Common myeloid progenitor, CD34-positive (primary cell): Measurements from ENCODE around the gene IKZF5.

Experiments
- CTCF ChIA-PET: fragments of 350-600 bp; sonication (Branson Sonifier 250); formaldehyde crosslinking; loops from one replicate; lab custom pipeline; 2021; ENCODE audit warnings: antibody characterized with exemption; lab: Charles Lee
- POLR2A ChIA-PET: fragments of 350-600 bp; sonication (Branson Sonifier 250); formaldehyde crosslinking; loops from one replicate; lab custom pipeline; 2021; ENCODE audit warnings: antibody characterized with exemption; lab: Charles Lee
- DNase-seq, 3 donors: peaks; one replicate each; pipeline versions ENCODE4 v3.0.0 to v3.0.0-alpha.2; 2013
- H3K27ac ChIP-seq, 2 experiments: 1 replicate in 1 of 2; 2 replicates in 1 of 2; pipeline ENCODE4 v1.7.0; 2013; ENCODE audit warnings: inconsistent platforms in 2 of 2, low read length in 2 of 2, mild to moderate bottlenecking in 2 of 2, low read depth in 1 of 2, moderate library complexity in 1 of 2; ENCODE audit not compliant: severe bottlenecking in 2 of 2, insufficient read depth in 1 of 2, poor library complexity in 1 of 2
- H3K27me3 ChIP-seq, 5 experiments: replicated peaks in 2 of 5; 1 replicate in 3 of 5; 2 replicates in 2 of 5; pipeline versions ENCODE4 v1.6.1 to v1.7.0; 2013; ENCODE audit warnings: low read length in 4 of 5, mild to moderate bottlenecking in 2 of 5, moderate library complexity in 2 of 5, inconsistent platforms in 1 of 5; ENCODE audit not compliant: insufficient read depth in 5 of 5, control insufficient read depth in 4 of 5
- H3K36me3 ChIP-seq, 4 experiments: 1 replicate in 2 of 4; 2 replicates in 2 of 4; pipeline versions ENCODE4 v1.6.1 to v1.7.0; 2013; ENCODE audit warnings: low read length in 3 of 4, control low read depth in 1 of 4, mild to moderate bottlenecking in 1 of 4; ENCODE audit not compliant: control insufficient read depth in 4 of 4, insufficient read depth in 4 of 4
- H3K4me1 ChIP-seq, 4 experiments: 1 replicate in 3 of 4; 2 replicates in 1 of 4; pipeline versions ENCODE4 v1.6.1 to v1.7.1; 2013; ENCODE audit warnings: low read length in 3 of 4, mild to moderate bottlenecking in 3 of 4, control low read depth in 1 of 4, inconsistent platforms in 1 of 4, moderate library complexity in 1 of 4; ENCODE audit not compliant: control insufficient read depth in 4 of 4, insufficient read depth in 4 of 4; ENCODE audit errors: control extremely low read depth in 1 of 4
- H3K4me3 ChIP-seq, 7 experiments: 1 replicate in 4 of 7; 2 replicates in 3 of 7; pipeline versions ENCODE4 v1.5.1 to v1.7.0; 2013; ENCODE audit warnings: mild to moderate bottlenecking in 7 of 7, low read length in 6 of 7, moderate library complexity in 6 of 7, inconsistent platforms in 2 of 7, low read depth in 2 of 7, control low read depth in 1 of 7; ENCODE audit not compliant: insufficient read depth in 4 of 7, control insufficient read depth in 1 of 7; ENCODE audit errors: extremely low read depth in 1 of 7
- H3K9me3 ChIP-seq, 5 experiments: 1 replicate in 4 of 5; 2 replicates in 1 of 5; pipeline versions ENCODE4 v1.6.1 to v1.7.1; 2013; ENCODE audit warnings: low read length in 4 of 5, mild to moderate bottlenecking in 2 of 5, inconsistent platforms in 1 of 5, low read depth in 1 of 5, moderate library complexity in 1 of 5; ENCODE audit not compliant: control insufficient read depth in 4 of 5, insufficient read depth in 2 of 5; ENCODE audit errors: control extremely low read depth in 1 of 5
- WGBS: methylation state at CpG from one replicate; pipeline ENCODE4 v1.1.5; 2013; ENCODE audit not compliant: insufficient coverage; 5-methylcytosine and 5-hydroxymethylcytosine counted together

Gene IKZF5

GRCh38 chr10:123027861-123028260, 19.3 kb upstream of the IKZF5 start:
- Histone ChIP-seq H3K36me3 (no peaks in the 10 kb centered on the region), H3K27me3 (no peaks in the 10 kb centered on the region), H3K27ac (no peak overlapping the region), H3K4me3 (no peak overlapping the region), H3K9me3 (no peaks in the 10 kb centered on the region), H3K4me1 (no peaks in the 10 kb centered on the region)
- CTCF ChIA-PET, result no interaction called here
- no peak for DNase-seq
- POLR2A ChIA-PET, result no interaction called here

GRCh38 chr10:123026302-123026701, 17.7 kb upstream of the IKZF5 start:
- no peak for DNase-seq
- Histone ChIP-seq H3K36me3 (no peaks in the 10 kb centered on the region), H3K27me3 (no peaks in the 10 kb centered on the region), H3K9me3 (no peaks in the 10 kb centered on the region), H3K4me1 (no peaks in the 10 kb centered on the region), H3K4me3 (no peak overlapping the region), H3K27ac (no peak overlapping the region)
- ChIA-PET CTCF (no interaction called here), POLR2A (no interaction called here)
- no CpG with 5 or more reads among the region's 1 CpG for WGBS

DNA sequence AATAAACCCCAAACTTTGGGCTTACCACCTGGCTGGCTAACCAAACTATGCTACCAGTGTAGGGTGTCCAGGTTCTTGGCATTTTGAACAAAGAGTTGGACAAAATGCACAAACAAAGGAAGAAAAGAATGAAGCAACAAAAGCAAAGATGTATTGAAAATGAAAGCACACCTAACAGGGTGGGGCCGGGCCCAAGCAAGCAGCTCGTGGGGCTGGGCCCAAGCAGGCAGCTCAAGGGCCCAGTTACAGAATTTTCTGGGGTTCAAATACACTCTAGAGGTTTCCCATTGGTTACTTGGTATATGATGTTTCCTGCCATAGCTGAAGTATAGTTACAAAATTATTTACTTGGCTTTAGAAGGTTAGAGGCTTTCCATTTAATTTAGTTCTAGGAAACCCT, 15.9 kb upstream of the IKZF5 start:
- POLR2A ChIA-PET, result no interaction called here

DNA sequence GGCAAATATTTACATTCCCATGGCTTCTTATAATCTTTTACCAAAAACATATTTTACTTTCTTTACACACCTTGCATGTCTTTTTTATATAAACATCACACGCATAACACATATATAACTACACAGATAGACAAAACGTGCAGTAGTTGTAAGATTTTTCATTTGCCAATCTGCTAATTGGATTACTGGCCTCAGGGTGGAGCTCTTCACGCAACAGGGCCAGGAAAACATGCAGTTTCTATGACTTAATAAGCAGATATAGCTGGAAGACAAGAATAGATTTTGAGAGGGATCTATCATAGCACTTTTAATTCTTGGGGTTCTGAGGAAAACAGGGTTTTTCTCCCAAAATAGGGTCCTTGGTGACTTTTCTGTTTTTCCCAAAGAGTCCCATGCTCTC, 12.9 kb upstream of the IKZF5 start:
- 92% methylated on average over 3 of the region's 3 CpGs for WGBS
- no peak overlapping the region for H3K4me3 ChIP-seq
- H3K27ac ChIP-seq, result no peak overlapping the region
- no peaks in the 10 kb centered on the region for H3K9me3 ChIP-seq
- H3K27me3 ChIP-seq, result no peaks in the 10 kb centered on the region
- POLR2A ChIA-PET, result no interaction called here
- no peaks in the 10 kb centered on the region for H3K4me1 ChIP-seq
- DNase-seq, result peak in 2 of 3 donors; percentile 33 to 35
- H3K36me3 ChIP-seq, result no peaks in the 10 kb centered on the region
- CTCF ChIA-PET, result interaction anchor here (0.9 to 2.3 kb wide), 7 partner anchors 9 to 538 kb away, joined by 3 to 7 read pairs (median 4); no protein-coding TSS in a partner anchor

More for the DNA sequence above, 15.9 kb upstream of the IKZF5 start:
- no peaks in the 10 kb centered on the region for H3K36me3 ChIP-seq
- CTCF ChIA-PET, result interaction anchor here (1.4 kb wide), 1 partner anchor 19 kb away, joined by 3 read pairs; no protein-coding TSS in a partner anchor
- no peaks in the 10 kb centered on the region for H3K9me3 ChIP-seq
- no peak overlapping the region for H3K4me3 ChIP-seq
- no peak for DNase-seq
- H3K4me1 ChIP-seq, result no peaks in the 10 kb centered on the region
- 100% methylated on average over 2 of the region's 2 CpGs for WGBS
- no peak overlapping the region for H3K27ac ChIP-seq
- H3K27me3 ChIP-seq, result no peaks in the 10 kb centered on the region

GRCh38 chr10:123019941-123020703, 11.5 kb upstream of the IKZF5 start:
- H3K36me3 ChIP-seq, result no peaks in the 10 kb centered on the region
- H3K9me3 ChIP-seq, result no peaks in the 10 kb centered on the region
- H3K4me3 ChIP-seq, result no peak overlapping the region
- POLR2A ChIA-PET, result no interaction called here
- CTCF ChIA-PET, result interaction anchor here (2.0 to 2.3 kb wide), 3 partner anchors 10 to 21 kb away, joined by 4 to 7 read pairs (median 6); no protein-coding TSS in a partner anchor
- H3K27me3 ChIP-seq, result no peaks in the 10 kb centered on the region
- H3K4me1 ChIP-seq, result no peaks in the 10 kb centered on the region
- no peak for DNase-seq
- 91% methylated on average over 1 of the region's 1 CpG for WGBS
- no peak overlapping the region for H3K27ac ChIP-seq

DNA sequence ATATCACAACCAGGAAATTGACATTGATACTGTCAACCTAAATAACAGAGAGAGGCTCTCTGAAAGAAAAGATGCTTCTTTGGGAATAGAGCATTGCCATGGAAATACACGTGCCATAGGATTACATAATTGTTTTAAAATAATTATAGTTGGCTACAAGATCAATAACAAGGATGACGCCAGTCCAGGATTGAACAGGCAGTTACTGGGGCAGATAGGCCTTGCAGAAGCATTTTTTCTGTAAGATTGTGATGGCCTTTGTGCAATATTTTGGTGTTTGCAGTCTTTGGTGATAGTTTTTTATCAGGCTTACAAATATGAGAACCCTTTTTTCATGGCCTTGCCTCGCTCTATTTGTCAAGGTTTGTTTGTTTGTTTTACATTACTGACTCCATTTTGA, 10.7 kb upstream of the IKZF5 start:
- ChIA-PET POLR2A (no interaction called here), CTCF (no interaction called here)
- Histone ChIP-seq H3K9me3 (no peaks in the 10 kb centered on the region), H3K36me3 (no peaks in the 10 kb centered on the region), H3K27ac (no peak overlapping the region), H3K4me1 (no peaks in the 10 kb centered on the region), H3K4me3 (no peak overlapping the region), H3K27me3 (no peaks in the 10 kb centered on the region)
- DNase-seq, result no peak
- 100% methylated on average over 1 of the region's 3 CpGs for WGBS

DNA sequence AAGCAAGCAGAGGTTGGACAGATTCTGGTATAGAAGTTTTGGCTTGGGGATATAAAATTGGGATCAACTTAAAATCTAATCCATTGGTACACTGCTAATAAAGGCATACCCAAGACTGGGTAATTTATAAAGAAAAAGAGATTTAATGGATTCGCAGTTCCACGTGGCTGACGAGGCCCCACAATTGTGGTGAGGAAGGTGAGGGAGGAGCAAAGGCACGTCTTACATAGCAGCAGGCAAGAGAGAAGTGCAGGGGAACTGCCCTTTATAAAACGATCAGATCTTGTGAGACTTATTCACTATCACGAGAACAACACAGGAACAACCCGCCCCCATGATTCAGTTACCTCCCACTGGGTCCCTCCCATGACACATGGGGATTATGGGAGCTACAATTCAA, 9.9 kb upstream of the IKZF5 start:
- no peaks in the 10 kb centered on the region for H3K36me3 ChIP-seq
- H3K4me1 ChIP-seq, result no peaks in the 10 kb centered on the region
- H3K9me3 ChIP-seq, result no peaks in the 10 kb centered on the region
- ChIA-PET CTCF (no interaction called here), POLR2A (no interaction called here)
- no peak overlapping the region for H3K4me3 ChIP-seq
- no peaks in the 10 kb centered on the region for H3K27me3 ChIP-seq
- 96% methylated on average over 6 of the region's 7 CpGs for WGBS
- no peak overlapping the region for H3K27ac ChIP-seq
- no peak for DNase-seq
